Stimulated activated CD4-positive, alpha-beta T cell treated with anti-CD3 and anti-CD28 coated beads, TNF-alpha, amount 100 ng/mL, for 48 hours (primary cell): ENCODE data around the gene OR13C8.
"Not testable (repeated sequence)": the region's sequence is repeated elsewhere in the genome, so short reads cannot be mapped to it uniquely, and the experiment has no call there.

Experiments used
- DNase-seq, 3 donors: peaks; one replicate each; pipeline ENCODE4 v3.0.0-alpha.2; 2020; ENCODE audit warnings: low read depth in 3 of 3

The OR13C8 gene

GRCh38 chr9:104568868-104569267 lies at the start of gene OR13C8:
Gene OR13C8 (plus strand): TSS chr9:104569168. CDS start chr9:104569168, 0 bp downstream.
- DNase-seq = no peak

DNA sequence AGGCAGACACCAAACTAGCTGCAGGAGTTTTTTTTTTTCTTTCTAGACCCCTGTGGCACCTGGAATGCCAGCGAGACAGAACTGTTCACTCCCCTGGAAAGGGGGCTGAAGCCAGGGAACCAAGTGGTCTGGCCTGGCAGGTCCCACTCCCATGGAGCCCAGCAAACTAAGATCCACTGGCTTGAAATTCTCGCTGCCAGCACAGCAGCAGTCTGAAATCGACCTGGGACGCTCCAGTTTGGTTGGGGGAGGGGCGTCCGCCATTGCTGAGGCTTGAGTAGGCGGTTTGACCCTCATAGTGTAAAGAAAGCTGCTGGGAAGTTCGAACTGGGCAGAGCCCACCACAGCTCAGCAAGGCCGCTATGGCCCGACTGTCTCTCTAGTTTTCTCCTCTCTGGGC lies 48.7 kb upstream of the OR13C8 start:
- DNase-seq = not testable (repeated sequence)

DNA sequence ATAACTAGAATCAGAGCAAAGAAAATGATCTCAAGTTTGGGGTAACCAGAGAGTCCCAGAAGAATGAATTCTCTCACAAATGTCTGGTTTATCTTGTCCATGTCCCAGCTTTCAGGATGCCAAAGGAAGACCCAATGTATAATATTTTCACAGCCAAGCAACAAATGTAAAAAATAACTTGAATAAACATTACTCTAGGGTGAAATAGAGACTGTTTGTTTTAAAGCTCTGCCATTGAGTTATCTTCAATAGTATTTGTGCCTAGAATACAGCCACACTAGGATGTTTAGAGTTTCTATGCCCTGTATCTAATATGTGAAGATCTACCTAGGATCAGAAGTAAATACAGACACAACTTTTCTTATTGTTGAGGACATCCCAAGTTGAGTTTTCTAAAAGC lies 41.9 kb upstream of the OR13C8 start, which contains the start of gene OR13C4:
Gene OR13C4, minus strand, starts transcription at position 101 of the 400 bp plus-strand sequence. Its CDS starts 0 bp downstream, at position 101.
- DNase-seq = no peak

- no peak for DNase-seq
Measured at GRCh38 chr9:104536756-104537155, 32.2 kb upstream of the OR13C8 start, which contains the start of gene OR13C3. Gene OR13C3 (minus strand): TSS chr9:104536856. CDS start chr9:104536723, 133 bp downstream.

DNA sequence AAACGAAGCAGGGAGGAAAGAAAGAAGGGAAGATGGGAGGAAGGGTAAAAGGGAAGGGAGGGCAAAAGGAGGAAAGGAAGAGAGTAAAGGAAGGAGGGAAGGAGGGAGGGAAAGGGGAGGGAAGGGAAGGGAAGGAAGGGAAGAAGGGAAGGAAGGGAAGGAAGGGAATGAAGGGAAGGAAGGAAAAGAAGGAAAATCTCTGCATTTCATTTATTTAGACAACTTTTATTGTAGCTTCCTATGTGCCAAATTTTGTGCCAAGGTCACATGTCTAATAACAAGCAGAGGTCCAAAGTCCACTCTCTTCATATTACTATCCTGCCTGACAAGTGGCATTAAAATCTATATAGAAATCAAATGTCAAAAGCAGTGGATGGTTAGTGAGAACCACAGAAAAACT lies 29.7 kb upstream of the OR13C8 start:
- no peak for DNase-seq

DNA sequence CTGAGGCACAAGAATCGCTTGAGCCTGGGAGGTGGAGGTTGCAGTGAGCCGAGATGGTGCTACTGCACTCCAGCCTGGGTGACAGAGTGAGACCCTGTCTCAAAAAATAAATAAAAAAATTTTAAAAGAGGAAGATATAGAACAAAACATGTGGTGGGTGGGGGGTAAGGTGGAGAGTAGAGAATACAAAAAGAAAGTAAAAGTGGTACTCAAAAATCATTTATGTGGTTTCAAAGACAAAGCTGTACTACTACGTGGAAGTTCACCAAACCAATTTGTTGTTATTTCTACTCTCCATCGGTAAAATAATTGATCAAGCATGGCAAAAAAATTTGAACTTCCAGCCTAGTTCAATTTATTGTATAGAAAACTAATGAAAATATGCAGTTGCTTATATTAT lies 24.3 kb upstream of the OR13C8 start:
- DNase-seq = no peak

- no peak for DNase-seq
Measured at GRCh38 chr9:104553261-104553660, 15.7 kb upstream of the OR13C8 start.

- no peak for DNase-seq
Measured at GRCh38 chr9:104555521-104555920, 13.4 kb upstream of the OR13C8 start.

- DNase-seq = no peak
Measured at GRCh38 chr9:104556830-104557634, 11.9 kb upstream of the OR13C8 start.

DNA sequence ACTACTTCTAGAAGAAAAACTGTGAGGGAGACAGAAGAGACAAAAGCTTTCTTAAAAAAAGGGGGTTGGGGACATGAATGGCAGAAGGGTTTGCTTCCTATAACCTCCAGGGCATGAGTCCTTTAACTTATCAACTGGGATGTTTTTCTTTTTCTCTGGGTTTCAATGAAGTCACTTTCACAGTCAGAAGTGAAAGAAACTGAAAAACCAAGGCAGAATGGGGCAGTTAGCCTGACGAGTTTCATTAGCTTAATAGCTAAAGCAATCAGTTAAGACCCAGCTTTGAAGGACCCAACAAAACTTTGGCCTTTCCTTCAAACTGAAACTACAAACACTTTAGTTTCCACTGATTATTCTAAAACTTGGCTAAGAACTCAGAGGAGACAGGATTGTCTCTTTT lies 4.6 kb upstream of the OR13C8 start:
- no peak for DNase-seq

DNA sequence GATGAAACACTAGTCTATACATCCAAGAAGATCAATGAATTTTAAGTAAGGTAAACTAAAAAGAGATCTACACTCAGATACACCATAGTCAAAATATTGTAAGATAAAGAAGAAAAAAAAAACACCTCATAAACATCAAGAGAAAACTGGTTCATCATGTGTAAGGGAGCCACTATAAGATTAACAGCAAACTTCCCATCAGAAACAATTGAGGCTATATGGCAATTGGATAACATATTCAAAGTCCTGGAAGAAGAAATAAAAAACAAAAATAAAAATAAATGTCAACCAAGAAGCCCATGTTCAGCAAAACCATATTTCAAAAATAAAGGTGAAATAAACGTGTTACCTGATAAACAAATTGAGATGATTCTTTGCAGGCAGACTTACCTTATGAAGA lies 3.6 kb downstream of the OR13C8 start:
- DNase-seq = no peak

- no peak for DNase-seq
Measured at GRCh38 chr9:104575456-104575855, 6.5 kb downstream of the OR13C8 start.

DNA sequence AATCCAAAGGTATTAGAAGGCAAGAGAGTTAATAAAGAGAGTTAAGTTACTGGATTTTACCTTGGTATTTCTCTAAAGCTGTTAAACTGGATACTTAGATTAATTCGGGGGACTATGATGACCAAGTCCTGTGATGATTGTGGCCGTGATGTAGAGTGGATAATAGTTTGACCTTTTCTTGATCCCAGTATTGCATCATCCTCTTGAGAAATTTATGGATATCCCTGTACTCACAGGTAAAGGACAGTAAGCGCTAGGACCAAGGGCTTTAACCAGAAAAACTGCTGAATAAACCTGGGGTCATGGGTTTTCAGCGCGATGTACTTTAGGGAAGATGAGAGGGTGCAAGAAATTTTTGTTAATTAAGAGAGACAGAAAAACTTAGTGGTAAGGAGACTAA lies 8.3 kb downstream of the OR13C8 start:
- DNase-seq = no peak

DNA sequence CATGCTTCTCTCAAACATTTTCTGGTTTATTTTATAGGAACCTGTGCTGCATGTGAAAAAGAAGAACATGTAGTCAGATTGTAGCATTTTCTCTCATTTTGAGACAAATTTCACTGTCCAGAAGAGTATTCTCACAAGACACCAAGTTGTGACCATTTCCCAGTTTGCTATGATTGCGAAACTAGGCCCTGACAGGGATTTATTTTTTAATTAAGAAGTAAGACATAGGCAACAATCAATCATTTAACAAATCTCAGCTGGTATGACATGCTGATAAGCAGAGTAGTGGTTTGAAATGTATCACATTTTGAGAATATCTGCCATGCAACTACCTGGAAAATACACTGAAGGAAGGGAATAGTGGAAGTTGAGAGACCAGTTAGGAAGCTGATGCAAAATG lies 11.6 kb downstream of the OR13C8 start:
- DNase-seq = no peak

- DNase-seq = no peak
Measured at GRCh38 chr9:104586496-104587180, 17.7 kb downstream of the OR13C8 start.

- DNase-seq = no peak
Measured at GRCh38 chr9:104589626-104590025, 20.7 kb downstream of the OR13C8 start.

- DNase-seq = not testable (repeated sequence)
Measured at GRCh38 chr9:104598749-104599148, 29.8 kb downstream of the OR13C8 start.

GRCh38 chr9:104599313-104599712 lies 30.3 kb downstream of the OR13C8 start, which contains the start of gene OR13C5:
Gene OR13C5 (minus strand): TSS chr9:104599413. CDS start chr9:104599413, 0 bp downstream.
- not testable (repeated sequence) for DNase-seq

DNA sequence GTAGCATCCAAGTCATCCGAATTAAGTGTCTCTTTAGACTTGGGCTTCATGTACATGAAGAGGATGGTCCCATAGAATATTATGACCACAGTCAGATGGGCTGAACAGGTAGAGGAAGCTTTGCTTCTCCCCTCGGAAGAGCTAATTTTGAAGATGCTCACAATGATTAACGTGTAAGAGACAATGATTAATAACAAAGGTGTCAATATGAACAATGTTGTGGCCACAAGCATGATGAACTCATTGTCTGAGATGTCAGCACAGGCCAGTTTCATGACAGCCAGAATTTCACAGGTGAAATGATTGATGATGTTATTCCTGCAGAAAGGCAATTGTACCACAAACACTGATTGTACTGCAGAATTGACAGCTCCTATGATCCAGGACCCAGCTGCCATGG lies 35.8 kb downstream of the OR13C8 start:
- DNase-seq = no peak

DNA sequence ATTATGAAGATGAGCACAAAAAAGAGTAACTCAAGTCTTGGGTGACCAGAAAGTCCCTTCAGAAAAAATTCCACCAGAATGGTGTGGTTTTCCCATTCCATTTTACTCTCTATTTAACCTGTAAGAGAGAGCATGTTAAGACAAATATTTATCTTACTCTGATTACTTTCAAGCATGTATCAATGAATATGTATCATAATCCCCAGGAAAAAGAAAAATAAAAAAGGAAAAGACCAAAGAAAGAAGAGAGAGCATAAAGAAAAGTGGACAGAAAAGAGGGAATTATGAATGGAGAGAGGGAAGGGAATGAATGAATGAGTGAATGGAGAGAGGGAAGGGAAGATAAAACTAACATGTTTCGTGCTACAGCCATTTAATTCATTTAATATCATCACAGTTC lies 36.6 kb downstream of the OR13C8 start, which contains the start of gene OR13C2:
Gene OR13C2, minus strand, starts transcription at position 101 of the 400 bp plus-strand sequence. Its CDS starts 0 bp downstream, at position 101.
- not testable (repeated sequence) for DNase-seq

DNA sequence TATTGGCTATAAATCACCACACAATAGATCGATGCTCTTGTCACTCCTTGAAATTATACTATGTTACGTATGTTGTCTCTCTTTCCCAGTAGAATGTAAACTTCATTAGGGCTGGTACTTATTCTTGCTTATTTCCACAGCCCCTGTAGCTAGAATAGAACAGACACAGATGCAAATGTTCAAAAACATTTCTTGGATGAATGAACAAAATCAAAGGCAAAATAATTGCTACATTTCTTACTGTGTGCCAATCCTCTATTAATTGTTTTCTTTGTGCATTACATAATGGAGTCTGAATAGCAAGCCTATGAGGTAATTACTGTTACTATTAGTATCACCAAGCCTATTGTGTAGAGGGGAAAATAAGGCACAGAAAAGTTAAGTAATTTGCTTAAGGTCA lies 37.2 kb downstream of the OR13C8 start:
- DNase-seq = no peak

GRCh38 chr9:104608336-104608735 lies 39.4 kb downstream of the OR13C8 start:
- no peak for DNase-seq

DNA sequence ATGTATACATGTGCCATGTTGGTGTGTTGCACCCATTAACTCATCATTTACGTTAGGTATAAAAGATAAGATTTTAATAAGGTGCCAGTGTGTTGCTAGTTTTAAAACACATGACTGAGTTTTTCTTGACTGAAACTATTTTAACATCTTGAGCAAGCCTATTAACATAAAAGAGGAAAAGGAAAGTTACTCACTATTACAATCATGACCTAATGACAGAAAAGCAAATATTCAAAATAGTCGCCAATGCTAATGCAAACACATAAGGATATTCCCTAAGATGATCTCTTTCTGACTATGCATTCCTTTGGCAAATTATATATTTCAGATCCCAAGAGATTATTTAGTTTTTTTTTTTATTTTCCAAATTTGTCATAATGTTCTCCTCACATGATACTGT lies 42.2 kb downstream of the OR13C8 start:
- DNase-seq = no peak
